Activated gamma-delta T cell (primary cell): ENCODE measurements around the gene FGF2.
"Not testable (repeated sequence)": the region's sequence is repeated elsewhere in the genome, so short reads cannot be mapped to it uniquely, and the experiment has no call there.

ENCODE experiments used
- DNase-seq: peaks from one replicate; lab custom pipeline; 2025; lab: John Stamatoyannopoulos, UW
- total RNA-seq, 2 donors: gene quantifications; one replicate each; lab custom pipeline; 2026; lab: John Stamatoyannopoulos, UW

The FGF2 gene
- 0 reads per million in 2 donors for total RNA-seq

- DNase-seq, result peak; percentile 18
These were observed at the start of gene FGF2 for GRCh38 chr4:122826553-122827257. Gene FGF2, plus strand, starts transcription at chr4:122826831. Its CDS starts 344 bp downstream, at chr4:122827175.

GRCh38 chr4:122776916-122777315 lies 49.7 kb upstream of the FGF2 start:
- no peak for DNase-seq

- DNase-seq, result no peak
These were observed 48.6 kb upstream of the FGF2 start for GRCh38 chr4:122777846-122778673.

GRCh38 chr4:122781486-122781885 lies 45.1 kb upstream of the FGF2 start:
- no peak for DNase-seq

GRCh38 chr4:122783301-122784215 lies 43.1 kb upstream of the FGF2 start:
- DNase-seq, result no peak

GRCh38 chr4:122784261-122784660 lies 42.4 kb upstream of the FGF2 start:
- no peak for DNase-seq

GRCh38 chr4:122785099-122785498 lies 41.5 kb upstream of the FGF2 start:
- DNase-seq, result no peak

GRCh38 chr4:122786296-122786695 lies 40.3 kb upstream of the FGF2 start:
- not testable (repeated sequence) for DNase-seq

- not testable (repeated sequence) for DNase-seq
These were observed 39.7 kb upstream of the FGF2 start for GRCh38 chr4:122786920-122787319.

GRCh38 chr4:122787940-122788339 lies 38.7 kb upstream of the FGF2 start:
- DNase-seq, result no peak

- no peak for DNase-seq
These were observed 37.7 kb upstream of the FGF2 start for GRCh38 chr4:122788935-122789334.

- DNase-seq, result no peak
These were observed 32.8 kb upstream of the FGF2 start for GRCh38 chr4:122793811-122794210.

GRCh38 chr4:122796801-122797404 lies 29.7 kb upstream of the FGF2 start:
- no peak for DNase-seq

- no peak for DNase-seq
These were observed 29.1 kb upstream of the FGF2 start for GRCh38 chr4:122797405-122798094.

- no peak for DNase-seq
These were observed 28.5 kb upstream of the FGF2 start for GRCh38 chr4:122798101-122798500.

- DNase-seq, result no peak
These were observed 27.7 kb upstream of the FGF2 start for GRCh38 chr4:122798917-122799316.

- no peak for DNase-seq
These were observed 22.8 kb upstream of the FGF2 start for GRCh38 chr4:122803788-122804208.

- no peak for DNase-seq
These were observed 19.5 kb upstream of the FGF2 start for GRCh38 chr4:122806981-122807679.

GRCh38 chr4:122810669-122811068 lies 16.0 kb upstream of the FGF2 start:
- DNase-seq, result no peak

- DNase-seq, result not testable (repeated sequence)
These were observed 14.8 kb upstream of the FGF2 start for GRCh38 chr4:122811781-122812180.
